Measurements from ENCODE around the gene TMEM52.
A peak's percentile ranks its signal among the peaks of the same experiment; 100 is the strongest.

TMEM52 gene

DNA sequence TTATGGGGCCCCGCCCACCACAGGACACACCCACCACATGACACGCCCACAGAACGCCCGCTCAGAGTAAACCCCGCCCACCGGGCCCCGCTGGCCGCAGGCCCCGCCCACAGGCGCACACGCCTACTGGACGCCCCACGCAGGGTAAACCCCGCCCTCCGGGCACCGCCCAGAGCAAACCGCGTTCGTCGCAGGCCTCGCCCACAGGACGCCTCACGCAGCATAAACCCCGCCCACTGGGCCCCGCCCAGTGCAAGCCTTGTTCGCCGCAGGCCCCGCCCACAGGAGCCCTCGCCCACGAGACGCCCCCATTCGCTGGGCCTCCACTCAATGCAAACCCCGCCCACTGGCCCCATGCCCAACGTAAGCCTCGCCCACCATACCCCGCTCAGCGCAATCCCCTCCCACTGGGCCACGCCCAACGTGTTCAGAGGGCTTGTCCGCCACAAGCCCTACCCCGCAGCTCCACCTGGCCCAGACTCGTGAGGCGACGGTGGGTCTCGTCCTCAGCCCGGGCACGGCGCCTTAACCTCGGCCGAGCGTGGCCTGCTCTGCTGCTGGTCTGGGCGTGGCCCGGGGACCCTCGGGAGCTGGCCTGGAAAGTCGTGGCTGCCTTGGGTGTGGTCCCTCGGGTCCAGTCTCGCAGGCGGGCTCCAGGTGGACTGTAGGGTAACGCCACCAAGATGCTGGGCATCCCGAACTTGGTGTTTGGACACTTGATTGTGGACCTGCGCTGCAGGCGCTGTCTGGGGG is 401 bp upstream of the TMEM52 start:
- H3K4me3 ChIP-seq (ENCODE audit: low read depth, low read length) = peak overlapping the region; percentile 15
- CTCF ChIA-PET = no interaction called here
- H3K36me3 ChIP-seq (ENCODE audit: control insufficient read depth in 2 of 2, insufficient read depth in 1 of 2, low read length in 2 of 2) = no peaks in the 10 kb centered on the region
- no peaks in the 10 kb centered on the region for H3K9me3 ChIP-seq (ENCODE audit: control insufficient read depth, insufficient read depth, low read depth, low read length)
- POLR2A ChIA-PET = no interaction called here
- no peak overlapping the region for H3K27ac ChIP-seq (ENCODE audit: extremely low read depth, low read depth, low read length)
- no peaks in the 10 kb centered on the region for H3K4me1 ChIP-seq (ENCODE audit: control insufficient read depth, insufficient read depth, low read length)
- TF ChIP-seq, protein P1, sequence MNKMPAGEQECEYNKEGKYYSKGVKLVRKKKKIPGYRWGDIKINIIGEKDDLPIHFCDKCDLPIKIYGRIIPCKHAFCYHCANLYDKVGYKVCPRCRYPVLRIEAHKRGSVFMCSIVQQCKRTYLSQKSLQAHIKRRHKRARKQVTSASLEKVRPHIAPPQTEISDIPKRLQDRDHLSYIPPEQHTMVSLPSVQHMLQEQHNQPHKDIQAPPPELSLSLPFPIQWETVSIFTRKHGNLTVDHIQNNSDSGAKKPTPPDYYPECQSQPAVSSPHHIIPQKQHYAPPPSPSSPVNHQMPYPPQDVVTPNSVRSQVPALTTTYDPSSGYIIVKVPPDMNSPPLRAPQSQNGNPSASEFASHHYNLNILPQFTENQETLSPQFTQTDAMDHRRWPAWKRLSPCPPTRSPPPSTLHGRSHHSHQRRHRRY (tag by site-specific recombination; IDR thresholded peaks at IDR 0.05) = no peak
- TF ChIP-seq GLI2 (tag by site-specific recombination; IDR thresholded peaks at IDR 0.05; ENCODE audit: borderline replicate concordance, low read depth) (no peak), ZFP69B (tag by site-specific recombination; IDR thresholded peaks at IDR 0.05) (no peak), ZNF610 (tag by site-specific recombination; IDR thresholded peaks at IDR 0.05; ENCODE audit: borderline replicate concordance) (no peak), ZFHX2 (tag by site-specific recombination; conservative IDR thresholded peaks at IDR 0.05) (peak; percentile 100), ZNF184 (tag by site-specific recombination; IDR thresholded peaks at IDR 0.05) (no peak), ZNF211 (tag by site-specific recombination; IDR thresholded peaks at IDR 0.05; ENCODE audit: low read depth) (no peak), ZSCAN23 (tag by site-specific recombination; IDR thresholded peaks at IDR 0.05) (no peak), ZNF626 (tag by site-specific recombination; IDR thresholded peaks at IDR 0.05) (no peak), YY1 (tag by site-specific recombination; IDR thresholded peaks at IDR 0.05) (no peak), ZNF114 (tag by site-specific recombination; IDR thresholded peaks at IDR 0.05) (no peak), ZNF266 (tag by site-specific recombination; IDR thresholded peaks at IDR 0.05; ENCODE audit: low read depth) (no peak), BCL11B (tag by site-specific recombination; IDR thresholded peaks at IDR 0.05; ENCODE audit: low read depth) (no peak), ZNF843 (tag by site-specific recombination; IDR thresholded peaks at IDR 0.05) (no peak), RBAK (tag by site-specific recombination; IDR thresholded peaks at IDR 0.05) (no peak), KLF7 (tag by site-specific recombination; IDR thresholded peaks at IDR 0.05; ENCODE audit: borderline replicate concordance) (no peak; the same call in 1 of the 2 replicates), OSR2 (tag by site-specific recombination; IDR thresholded peaks at IDR 0.05) (no peak), KLF10 (tag by site-specific recombination; IDR thresholded peaks at IDR 0.05) (peak; percentile 100), ZFP41 (tag by site-specific recombination; IDR thresholded peaks at IDR 0.05; ENCODE audit: borderline replicate concordance) (no peak), ZNF146 (tag by site-specific recombination; IDR thresholded peaks at IDR 0.05) (no peak), ZNF324 (tag by site-specific recombination; IDR thresholded peaks at IDR 0.05) (no peak), ZNF548 (tag by site-specific recombination; IDR thresholded peaks at IDR 0.05) (no peak), ZNF510 (tag by site-specific recombination; IDR thresholded peaks at IDR 0.05; ENCODE audit: insufficient replicate concordance) (no peak), ZNF248 (tag by site-specific recombination; IDR thresholded peaks at IDR 0.05) (no peak)
- TF ChIP-seq, protein P2, sequence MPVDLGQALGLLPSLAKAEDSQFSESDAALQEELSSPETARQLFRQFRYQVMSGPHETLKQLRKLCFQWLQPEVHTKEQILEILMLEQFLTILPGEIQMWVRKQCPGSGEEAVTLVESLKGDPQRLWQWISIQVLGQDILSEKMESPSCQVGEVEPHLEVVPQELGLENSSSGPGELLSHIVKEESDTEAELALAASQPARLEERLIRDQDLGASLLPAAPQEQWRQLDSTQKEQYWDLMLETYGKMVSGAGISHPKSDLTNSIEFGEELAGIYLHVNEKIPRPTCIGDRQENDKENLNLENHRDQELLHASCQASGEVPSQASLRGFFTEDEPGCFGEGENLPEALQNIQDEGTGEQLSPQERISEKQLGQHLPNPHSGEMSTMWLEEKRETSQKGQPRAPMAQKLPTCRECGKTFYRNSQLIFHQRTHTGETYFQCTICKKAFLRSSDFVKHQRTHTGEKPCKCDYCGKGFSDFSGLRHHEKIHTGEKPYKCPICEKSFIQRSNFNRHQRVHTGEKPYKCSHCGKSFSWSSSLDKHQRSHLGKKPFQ (tag by site-specific recombination; IDR thresholded peaks at IDR 0.05) = no peak
- TF ChIP-seq, protein P3, sequence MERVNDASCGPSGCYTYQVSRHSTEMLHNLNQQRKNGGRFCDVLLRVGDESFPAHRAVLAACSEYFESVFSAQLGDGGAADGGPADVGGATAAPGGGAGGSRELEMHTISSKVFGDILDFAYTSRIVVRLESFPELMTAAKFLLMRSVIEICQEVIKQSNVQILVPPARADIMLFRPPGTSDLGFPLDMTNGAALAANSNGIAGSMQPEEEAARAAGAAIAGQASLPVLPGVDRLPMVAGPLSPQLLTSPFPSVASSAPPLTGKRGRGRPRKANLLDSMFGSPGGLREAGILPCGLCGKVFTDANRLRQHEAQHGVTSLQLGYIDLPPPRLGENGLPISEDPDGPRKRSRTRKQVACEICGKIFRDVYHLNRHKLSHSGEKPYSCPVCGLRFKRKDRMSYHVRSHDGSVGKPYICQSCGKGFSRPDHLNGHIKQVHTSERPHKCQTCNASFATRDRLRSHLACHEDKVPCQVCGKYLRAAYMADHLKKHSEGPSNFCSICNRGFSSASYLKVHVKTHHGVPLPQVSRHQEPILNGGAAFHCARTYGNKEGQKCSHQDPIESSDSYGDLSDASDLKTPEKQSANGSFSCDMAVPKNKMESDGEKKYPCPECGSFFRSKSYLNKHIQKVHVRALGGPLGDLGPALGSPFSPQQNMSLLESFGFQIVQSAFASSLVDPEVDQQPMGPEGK (tag by site-specific recombination; IDR thresholded peaks at IDR 0.05) = peak; percentile 91
- TF ChIP-seq, protein P4, sequence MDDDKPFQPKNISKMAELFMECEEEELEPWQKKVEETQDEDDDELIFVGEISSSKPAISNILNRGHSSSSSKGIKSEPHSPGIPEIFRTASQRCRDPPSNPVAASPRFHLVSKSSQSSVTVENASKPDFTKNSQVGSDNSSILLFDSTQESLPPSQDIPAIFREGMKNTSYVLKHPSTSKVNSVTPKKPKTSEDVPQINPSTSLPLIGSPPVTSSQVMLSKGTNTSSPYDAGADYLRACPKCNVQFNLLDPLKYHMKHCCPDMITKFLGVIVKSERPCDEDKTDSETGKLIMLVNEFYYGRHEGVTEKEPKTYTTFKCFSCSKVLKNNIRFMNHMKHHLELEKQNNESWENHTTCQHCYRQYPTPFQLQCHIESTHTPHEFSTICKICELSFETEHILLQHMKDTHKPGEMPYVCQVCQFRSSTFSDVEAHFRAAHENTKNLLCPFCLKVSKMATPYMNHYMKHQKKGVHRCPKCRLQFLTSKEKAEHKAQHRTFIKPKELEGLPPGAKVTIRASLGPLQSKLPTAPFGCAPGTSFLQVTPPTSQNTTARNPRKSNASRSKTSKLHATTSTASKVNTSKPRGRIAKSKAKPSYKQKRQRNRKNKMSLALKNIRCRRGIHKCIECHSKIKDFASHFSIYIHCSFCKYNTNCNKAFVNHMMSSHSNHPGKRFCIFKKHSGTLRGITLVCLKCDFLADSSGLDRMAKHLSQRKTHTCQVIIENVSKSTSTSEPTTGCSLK (tag by site-specific recombination; IDR thresholded peaks at IDR 0.05) = no peak
- TF ChIP-seq, protein P5, sequence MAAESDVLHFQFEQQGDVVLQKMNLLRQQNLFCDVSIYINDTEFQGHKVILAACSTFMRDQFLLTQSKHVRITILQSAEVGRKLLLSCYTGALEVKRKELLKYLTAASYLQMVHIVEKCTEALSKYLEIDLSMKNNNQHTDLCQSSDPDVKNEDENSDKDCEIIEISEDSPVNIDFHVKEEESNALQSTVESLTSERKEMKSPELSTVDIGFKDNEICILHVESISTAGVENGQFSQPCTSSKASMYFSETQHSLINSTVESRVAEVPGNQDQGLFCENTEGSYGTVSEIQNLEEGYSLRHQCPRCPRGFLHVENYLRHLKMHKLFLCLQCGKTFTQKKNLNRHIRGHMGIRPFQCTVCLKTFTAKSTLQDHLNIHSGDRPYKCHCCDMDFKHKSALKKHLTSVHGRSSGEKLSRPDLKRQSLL (tag by site-specific recombination; IDR thresholded peaks at IDR 0.05) = no peak
- TF ChIP-seq, protein P6, sequence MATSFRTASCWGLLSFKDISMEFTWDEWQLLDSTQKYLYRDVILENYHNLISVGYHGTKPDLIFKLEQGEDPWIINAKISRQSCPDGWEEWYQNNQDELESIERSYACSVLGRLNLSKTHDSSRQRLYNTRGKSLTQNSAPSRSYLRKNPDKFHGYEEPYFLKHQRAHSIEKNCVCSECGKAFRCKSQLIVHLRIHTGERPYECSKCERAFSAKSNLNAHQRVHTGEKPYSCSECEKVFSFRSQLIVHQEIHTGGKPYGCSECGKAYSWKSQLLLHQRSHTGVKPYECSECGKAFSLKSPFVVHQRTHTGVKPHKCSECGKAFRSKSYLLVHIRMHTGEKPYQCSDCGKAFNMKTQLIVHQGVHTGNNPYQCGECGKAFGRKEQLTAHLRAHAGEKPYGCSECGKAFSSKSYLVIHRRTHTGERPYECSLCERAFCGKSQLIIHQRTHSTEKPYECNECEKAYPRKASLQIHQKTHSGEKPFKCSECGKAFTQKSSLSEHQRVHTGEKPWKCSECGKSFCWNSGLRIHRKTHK (tag by site-specific recombination; IDR thresholded peaks at IDR 0.05) = no peak
